8988T (cell line): ENCODE measurements around the gene SHMT2.

Source experiments
- DNase-seq: peaks from one replicate; pipeline ENCODE4 v3.0.0; 2011

The SHMT2 gene

GRCh38 chr12:57199191-57199590 lies 30.3 kb upstream of the SHMT2 start:
- DNase-seq: no peak

- no peak for DNase-seq
These were observed 29.0 kb upstream of the SHMT2 start for GRCh38 chr12:57200497-57200896.

- no peak for DNase-seq
These were observed 28.3 kb upstream of the SHMT2 start for GRCh38 chr12:57201219-57201618.

- no peak for DNase-seq
These were observed 27.9 kb upstream of the SHMT2 start for GRCh38 chr12:57201631-57202030.

- DNase-seq: no peak
These were observed 27.2 kb upstream of the SHMT2 start for GRCh38 chr12:57202321-57202720.

GRCh38 chr12:57203201-57203600 lies 26.3 kb upstream of the SHMT2 start:
- DNase-seq: no peak

- DNase-seq: no peak
These were observed 25.7 kb upstream of the SHMT2 start for GRCh38 chr12:57203791-57204190.

- no peak for DNase-seq
These were observed 25.1 kb upstream of the SHMT2 start for GRCh38 chr12:57204454-57204853.

GRCh38 chr12:57205186-57205585 lies 24.3 kb upstream of the SHMT2 start:
- no peak for DNase-seq

GRCh38 chr12:57205931-57206330 lies 23.6 kb upstream of the SHMT2 start:
- no peak for DNase-seq

- no peak for DNase-seq
These were observed 21.5 kb upstream of the SHMT2 start for GRCh38 chr12:57207731-57208630.

- DNase-seq: no peak
These were observed 20.8 kb upstream of the SHMT2 start for GRCh38 chr12:57208631-57209282.

GRCh38 chr12:57209916-57210315 lies 19.6 kb upstream of the SHMT2 start:
- no peak for DNase-seq

- no peak for DNase-seq
These were observed 19.1 kb upstream of the SHMT2 start for GRCh38 chr12:57210461-57210860.

- DNase-seq: no peak
These were observed 18.4 kb upstream of the SHMT2 start for GRCh38 chr12:57210926-57211692.

GRCh38 chr12:57211791-57212700 lies 17.5 kb upstream of the SHMT2 start:
- DNase-seq: no peak

GRCh38 chr12:57212701-57213057 lies 16.8 kb upstream of the SHMT2 start:
- DNase-seq: no peak

- DNase-seq: peak; percentile 98
These were observed 16.3 kb upstream of the SHMT2 start for GRCh38 chr12:57213058-57213715.

- DNase-seq: no peak
These were observed 15.6 kb upstream of the SHMT2 start for GRCh38 chr12:57213763-57214397.

GRCh38 chr12:57214398-57214781 lies 15.1 kb upstream of the SHMT2 start:
- peak; percentile 89 for DNase-seq

GRCh38 chr12:57215065-57215464 lies 14.4 kb upstream of the SHMT2 start:
- no peak for DNase-seq

- no peak for DNase-seq
These were observed 13.9 kb upstream of the SHMT2 start for GRCh38 chr12:57215668-57216013.
